ENCODE data around the gene BRD8.

Gene BRD8

DNA sequence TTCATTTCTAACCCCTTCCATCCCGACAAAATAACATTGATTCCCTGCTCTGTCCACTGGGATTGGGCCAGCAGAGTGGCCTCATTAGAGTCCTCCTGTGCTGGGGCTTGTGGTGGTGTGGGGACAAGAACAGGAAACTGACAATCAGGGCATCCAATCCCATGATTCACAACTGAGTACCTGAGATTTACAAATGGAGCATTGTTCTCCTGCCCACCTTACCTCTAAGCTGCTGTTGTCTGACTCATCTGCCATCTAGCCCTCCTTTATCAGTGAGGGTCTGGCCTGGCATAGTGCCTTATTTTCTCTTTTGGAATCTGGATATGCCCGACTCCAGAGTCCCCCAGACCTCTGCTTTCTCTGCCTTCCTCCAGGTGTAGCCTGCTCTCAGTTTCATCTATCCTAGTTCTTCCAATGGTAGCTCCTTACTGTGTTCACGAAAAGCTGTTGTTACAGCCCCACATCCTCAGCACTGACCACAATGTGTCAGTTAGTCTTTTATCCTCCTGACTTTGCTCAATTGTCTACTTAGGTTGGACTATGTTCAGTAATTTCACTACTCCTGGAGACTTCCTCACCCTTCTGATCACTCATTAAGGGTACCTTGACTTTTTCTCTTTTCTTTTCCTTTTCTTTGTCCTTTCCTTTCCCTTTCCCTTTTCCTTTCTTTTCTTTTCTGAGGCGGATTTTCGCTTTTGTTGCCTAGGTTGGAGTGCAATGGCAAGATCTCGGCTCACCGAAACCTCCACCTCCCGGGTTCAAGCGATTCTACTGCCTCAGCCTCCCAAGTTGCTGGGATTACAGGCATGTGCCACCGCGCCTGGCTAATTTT is 81.2 kb downstream of the BRD8 start:
- DNase-seq = no peak

DNA sequence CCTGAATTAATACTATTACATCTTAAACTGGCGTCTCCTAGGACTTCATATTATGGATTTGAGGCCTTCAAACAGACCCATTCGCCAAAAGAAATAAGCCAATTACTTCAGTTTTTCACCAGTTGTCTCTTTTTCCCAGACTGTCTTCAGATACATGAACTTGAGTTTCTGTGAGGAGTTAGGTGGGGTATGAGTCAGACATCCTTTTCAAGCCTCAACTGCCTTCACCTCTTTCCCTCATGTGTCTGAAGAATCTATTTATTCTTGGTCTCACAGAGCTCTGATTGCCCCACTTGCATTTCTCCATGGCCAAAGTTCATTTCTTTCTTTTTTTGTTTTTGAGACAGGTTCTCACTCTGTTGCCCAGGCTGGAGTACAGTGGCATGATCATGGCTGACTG is 82.1 kb downstream of the BRD8 start:
- no peak for DNase-seq

DNA sequence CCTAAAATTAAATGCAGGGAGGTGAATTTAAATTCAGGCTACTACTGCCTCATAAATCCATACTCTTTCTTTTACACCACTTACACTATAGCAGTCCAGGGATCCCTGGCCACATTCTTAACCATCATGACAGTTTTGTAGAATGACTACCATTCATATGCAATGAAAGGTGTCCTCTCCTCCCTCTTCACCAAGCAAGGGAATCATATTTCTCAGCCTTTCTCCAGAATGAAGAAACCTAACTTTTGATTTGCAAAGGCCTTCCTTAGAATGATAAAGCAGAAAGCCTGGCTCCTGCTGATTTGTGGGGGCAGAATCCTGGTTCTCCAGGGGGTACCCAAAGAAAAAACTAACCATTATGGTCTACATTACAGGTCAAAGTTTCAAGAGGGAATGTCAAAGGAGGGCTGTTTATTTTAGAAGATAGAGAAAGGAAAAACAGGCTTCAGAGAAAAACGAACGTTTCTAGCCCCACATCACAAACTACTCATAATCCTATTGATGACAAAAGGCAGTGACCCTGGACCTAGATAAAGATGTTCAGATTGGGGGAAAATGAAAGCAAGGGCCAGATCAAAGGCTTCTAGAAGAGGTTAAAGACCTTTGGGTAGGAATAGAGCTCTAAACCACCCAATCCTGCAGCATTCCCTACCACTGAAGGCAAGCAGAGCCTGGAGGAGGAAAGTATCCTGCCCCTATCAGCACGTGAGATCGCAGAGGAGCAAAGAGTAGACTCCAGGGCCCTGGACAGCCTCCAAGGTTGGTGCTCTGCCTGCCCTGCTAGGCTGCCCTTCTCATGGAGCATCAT is 83.1 kb downstream of the BRD8 start:
- DNase-seq = no peak

- no peak for DNase-seq
Observed at GRCh38 chr5:138093036-138093435, 85.4 kb downstream of the BRD8 start.

DNA sequence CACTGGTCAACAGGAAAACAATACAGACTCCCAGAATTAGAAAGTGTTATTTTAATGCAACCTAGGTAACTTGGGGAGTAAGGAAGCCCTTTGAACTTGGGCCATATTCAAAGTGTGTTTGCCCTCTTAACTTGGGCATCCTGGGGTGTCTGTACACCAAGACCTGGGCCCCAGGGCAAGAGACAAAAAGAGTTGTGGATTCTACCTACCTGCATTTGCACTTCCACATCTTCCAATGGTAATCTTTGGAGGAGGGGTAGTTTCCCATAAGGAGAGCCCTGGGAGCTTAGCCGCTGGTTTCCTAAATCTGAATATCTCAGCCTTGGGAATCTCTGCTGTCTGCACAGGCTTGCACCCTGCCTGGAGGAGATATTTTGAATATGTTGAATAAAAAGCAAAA is 86.1 kb downstream of the BRD8 start:
- DNase-seq = no peak

DNA sequence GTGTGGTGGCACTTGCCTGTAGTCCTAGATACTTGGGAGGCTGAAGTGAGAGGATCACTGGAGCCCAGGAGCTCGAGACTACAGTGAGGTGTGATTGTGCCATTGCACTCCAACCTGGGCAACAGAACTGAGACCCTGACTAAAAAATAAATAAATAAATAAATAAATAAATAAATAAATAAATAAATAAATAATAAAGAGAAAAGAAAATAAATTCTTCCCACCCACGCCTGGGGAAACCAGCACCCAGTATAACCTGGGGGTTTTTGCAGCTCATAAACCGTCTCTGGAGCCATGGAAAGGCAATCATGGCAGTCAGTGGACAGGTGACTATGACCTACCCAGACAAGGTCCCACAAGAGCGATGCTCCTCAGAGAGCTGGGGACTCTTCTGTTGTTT is 86.7 kb downstream of the BRD8 start:
- no peak for DNase-seq
